GM10847 (cell line): ENCODE data around the gene MAB21L1.

Experiments
- POLR2A ChIP-seq: IDR thresholded peaks from 2 replicates; pipeline ENCODE4 v1.6.1; 2011; ENCODE audit not compliant: insufficient read length; ENCODE audit errors: extremely low read depth

MAB21L1 gene

DNA sequence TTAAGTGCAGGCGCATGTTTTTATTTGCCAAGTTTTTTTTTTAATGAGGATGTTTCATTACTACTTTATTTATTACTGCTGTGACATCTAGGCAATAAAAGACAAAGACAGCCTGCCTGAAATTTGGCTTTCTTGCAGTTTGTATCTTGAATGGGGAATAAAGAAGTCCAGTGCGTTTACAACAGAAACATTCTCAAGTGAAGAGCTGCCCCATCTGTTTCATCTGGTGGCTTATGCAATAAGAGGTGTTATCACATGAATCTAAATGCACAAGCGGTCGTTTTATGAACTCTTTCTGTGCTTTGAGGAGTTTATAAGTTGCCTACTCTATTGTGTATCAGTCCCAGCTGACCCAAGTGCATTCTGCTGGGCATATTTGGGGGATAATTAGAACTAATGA, 12.6 kb upstream of the MAB21L1 start:
- no peak for TF ChIP-seq POLR2A

- TF ChIP-seq POLR2A, result no peak
These were observed 8.9 kb upstream of the MAB21L1 start for GRCh38 chr13:35485424-35485823.

DNA sequence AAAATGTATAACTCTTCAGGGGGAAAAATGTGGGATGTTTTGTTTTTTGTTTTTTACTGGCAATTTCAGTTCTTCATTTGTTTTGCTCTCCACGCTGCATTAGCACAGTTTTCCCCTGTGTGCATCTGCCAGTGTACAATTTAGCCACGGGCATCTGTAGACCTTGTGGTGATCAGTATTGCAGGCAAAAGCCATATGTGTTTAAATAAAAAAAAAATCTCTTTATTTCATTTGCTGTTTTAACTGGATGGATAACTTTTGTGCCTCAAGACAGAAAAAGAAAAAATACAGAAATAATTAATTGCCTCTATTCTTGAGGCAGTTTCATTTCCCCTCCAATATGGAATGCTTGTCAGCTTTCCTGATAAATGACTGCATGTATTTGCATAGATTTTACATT, 7.9 kb upstream of the MAB21L1 start:
- no peak for TF ChIP-seq POLR2A

DNA sequence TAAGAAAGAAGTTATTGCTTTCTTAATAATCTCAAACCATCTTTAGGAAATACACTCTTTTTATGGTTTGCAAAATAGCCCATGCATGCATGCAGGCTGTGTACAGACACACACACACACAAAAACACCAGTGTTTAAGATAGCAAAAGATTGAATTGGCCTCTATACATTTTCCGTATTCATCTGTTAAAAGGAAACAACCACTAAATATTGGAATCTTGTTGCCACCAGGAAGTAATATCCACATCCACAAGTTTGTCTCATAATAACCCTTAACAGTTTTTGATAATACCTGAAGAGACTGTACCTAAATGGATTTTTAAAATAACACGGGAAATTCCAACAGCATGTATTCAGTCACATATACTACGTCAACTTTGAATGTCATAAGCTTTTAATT, 7.3 kb upstream of the MAB21L1 start:
- TF ChIP-seq POLR2A, result no peak

- TF ChIP-seq POLR2A, result no peak
These were observed 6.0 kb upstream of the MAB21L1 start for GRCh38 chr13:35482527-35482926.

DNA sequence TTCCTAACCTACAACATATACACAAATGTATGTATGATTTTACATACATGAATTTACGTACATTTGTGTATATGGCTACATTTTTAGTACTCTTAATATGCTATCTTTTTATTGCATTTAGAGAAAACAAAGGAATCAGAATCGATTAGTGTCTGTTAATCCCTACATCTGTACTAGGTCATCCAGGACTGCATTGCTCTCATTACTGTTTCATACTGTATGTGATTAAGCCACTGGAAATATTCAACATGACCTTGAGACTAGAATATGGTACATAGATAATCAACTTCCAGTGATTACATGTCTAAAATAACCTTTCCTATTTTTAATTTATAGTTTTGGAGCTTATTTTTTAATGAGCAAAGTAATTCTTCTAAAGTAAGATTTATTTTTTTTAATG, 5.3 kb upstream of the MAB21L1 start:
- no peak for TF ChIP-seq POLR2A

DNA sequence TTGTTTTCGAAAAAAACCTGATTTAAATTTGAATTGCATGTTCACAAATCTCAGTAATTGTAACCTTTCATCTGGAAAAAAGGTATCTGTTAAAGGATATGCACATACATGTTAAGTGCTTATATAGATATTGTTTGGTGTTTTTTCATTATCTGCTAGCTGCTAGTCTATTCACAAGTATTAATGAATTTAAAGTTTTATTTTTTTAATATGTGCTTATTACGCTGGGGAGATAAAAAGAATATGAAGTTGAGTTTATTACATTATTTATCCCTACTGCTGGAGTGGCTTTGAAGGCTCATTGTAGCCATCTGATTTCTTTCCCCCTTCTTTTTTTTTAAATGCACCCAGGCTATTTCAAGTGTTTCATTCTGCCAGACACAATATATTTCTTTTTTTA, 3.9 kb upstream of the MAB21L1 start:
- TF ChIP-seq POLR2A, result no peak

DNA sequence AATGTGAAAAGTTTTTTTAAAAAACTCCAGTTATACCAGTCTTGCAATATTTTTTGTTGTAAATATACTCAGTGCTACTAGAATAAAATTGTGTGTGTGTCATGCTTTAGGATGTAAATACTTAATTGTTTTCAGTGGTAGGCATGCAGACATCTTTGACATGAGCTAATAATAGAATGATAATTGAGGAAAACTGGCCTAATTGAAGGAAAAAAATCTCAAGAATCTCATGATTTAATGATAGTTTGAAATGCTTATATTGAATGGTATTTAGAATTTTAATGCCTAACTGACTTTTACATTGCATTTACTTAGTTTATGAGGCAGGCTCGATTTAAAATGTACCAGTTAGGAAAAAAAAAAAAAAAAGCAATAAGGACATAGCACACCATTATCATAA, 3.2 kb upstream of the MAB21L1 start:
- no peak for TF ChIP-seq POLR2A

DNA sequence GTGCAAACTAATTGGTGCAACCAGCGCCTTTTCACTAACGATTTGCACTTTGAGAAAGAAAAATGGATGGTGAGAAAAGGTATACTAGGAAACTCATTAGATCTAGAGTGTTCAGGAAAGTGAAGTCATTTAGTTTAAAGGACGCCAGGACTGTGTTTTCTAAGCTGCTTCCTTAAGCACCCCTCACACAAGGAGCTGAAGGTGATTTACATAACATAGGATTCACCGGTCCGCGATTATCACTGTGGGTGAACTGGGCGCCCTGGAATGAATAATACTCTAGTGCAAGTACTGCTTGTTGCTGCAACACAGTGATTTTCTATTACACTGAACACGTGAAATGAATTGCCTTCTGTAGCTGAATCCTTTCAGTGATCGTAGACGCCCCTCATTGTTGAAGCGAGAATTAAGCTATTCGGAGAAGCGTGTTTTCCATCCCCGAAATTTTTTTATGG, 2.6 kb upstream of the MAB21L1 start:
- TF ChIP-seq POLR2A, result no peak

- no peak for TF ChIP-seq POLR2A
These were observed 2.0 kb upstream of the MAB21L1 start for GRCh38 chr13:35478271-35479037.

DNA sequence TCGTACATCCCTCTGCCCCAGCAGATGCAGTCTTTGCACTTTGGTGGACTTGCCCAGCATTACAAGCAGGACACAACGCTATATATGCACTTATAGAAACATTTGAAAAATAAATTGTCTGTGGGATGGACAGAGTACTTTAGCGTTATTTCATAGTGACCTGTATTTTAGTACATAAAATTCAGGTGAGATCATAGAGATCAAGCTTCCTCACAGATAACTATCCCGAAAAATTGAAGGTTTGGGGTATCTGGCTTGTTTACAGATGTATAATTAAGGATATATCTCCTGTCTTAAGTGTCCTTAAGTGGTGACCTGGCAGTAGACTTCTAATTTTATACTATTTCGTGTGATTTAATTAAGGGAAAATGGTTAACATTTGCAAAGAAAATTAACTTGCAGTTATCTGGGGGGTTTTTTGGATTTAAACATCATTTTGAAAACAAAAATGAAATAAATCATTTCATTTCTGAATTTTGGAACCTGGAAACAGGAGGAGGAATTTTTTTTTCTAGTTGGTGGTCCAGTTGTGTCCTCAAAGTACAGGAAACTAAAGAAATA, 977 bp upstream of the MAB21L1 start:
- TF ChIP-seq POLR2A, result no peak

- TF ChIP-seq POLR2A, result no peak
These were observed 1.1 kb downstream of the MAB21L1 start for GRCh38 chr13:35475212-35475959.

DNA sequence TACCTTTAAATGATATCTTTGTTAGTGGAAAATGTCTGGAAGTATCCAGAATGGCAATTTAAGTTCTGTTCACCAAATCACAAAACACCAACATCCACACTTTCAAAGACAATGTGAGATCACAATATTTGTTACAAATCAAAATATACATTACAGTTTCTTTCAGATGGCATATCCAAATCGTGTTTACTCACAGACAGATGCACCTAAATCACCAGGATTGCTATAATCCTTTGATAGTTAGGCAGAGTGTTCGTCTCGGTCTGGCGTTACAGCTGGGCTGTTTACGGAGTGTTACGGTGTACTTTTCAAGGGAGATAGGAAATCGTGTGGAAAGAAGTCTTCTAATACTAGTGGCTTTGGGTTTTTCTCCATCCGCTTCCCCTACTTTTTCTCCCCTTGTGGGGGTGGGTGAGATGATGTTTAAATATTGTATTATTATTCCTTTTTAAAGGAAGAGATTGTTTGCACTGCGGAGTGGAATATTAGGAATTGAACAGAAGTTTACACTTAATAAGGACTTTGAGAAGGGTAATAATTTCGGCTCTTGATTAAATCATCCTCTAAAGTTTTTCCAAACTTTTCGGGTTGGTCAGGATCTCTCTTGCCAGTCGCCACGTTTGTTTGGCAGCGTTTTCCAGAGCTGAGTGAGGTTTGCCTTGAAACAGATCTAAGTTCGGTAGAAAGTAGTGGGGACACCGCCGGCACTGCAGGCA, 1.8 kb downstream of the MAB21L1 start:
- no peak for TF ChIP-seq POLR2A

GRCh38 chr13:35473802-35474201, 2.7 kb downstream of the MAB21L1 start:
- TF ChIP-seq POLR2A, result no peak

DNA sequence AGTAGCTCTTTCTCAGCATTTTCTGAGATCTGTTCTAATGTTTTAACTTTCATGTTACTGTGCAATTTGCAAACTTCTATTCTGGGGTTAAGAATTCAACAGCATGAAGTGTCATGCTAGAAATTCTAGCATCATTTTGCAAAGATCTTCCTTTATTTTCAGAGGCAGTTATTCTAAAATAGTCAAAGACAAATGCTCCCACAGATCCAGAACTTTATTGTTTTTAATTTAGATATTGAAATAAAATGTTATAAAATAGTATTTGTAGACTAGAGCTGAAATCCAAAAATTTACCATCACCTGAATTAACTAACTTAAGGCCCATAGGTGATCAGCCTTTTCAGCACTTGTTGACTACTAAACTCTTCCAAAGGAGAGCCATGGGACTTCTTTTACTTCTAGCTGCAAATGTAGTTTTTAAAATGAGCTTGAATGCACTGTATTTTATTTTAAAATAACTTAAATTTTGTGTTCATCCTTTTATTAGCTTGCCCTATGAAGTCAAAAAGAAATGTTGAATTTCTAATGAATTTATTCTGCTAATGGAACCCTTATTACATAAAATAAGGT, 3.2 kb downstream of the MAB21L1 start:
- TF ChIP-seq POLR2A, result no peak

DNA sequence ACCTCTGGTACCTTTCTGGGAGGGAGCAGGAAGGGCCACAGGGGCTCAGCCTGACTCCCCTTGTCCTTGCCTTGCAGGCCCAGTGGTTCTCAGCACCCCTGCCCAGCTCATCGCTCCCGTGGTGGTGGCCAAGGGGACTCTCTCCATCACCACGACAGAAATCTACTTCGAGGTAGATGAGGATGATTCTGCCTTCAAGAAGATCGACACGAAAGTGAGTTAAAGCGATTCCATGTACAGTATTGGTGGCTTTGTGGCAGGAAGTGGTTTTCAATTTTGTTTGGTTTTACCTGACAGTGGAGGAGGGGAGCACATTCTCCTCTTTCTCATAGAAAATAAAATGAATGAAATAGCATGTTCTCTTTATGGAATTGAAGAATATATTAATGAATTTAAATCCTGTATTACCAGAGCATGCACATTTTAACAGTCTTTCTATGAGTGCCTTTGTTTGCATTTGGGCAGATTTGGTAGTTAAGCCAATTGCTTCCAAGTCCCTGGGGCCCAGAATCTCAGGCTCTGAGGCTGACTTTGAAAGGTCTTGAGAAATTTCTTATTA, 4.1 kb downstream of the MAB21L1 start:
- TF ChIP-seq POLR2A, result no peak
